ENCODE results near the gene ANXA9.

- TF ChIP-seq, protein P1, sequence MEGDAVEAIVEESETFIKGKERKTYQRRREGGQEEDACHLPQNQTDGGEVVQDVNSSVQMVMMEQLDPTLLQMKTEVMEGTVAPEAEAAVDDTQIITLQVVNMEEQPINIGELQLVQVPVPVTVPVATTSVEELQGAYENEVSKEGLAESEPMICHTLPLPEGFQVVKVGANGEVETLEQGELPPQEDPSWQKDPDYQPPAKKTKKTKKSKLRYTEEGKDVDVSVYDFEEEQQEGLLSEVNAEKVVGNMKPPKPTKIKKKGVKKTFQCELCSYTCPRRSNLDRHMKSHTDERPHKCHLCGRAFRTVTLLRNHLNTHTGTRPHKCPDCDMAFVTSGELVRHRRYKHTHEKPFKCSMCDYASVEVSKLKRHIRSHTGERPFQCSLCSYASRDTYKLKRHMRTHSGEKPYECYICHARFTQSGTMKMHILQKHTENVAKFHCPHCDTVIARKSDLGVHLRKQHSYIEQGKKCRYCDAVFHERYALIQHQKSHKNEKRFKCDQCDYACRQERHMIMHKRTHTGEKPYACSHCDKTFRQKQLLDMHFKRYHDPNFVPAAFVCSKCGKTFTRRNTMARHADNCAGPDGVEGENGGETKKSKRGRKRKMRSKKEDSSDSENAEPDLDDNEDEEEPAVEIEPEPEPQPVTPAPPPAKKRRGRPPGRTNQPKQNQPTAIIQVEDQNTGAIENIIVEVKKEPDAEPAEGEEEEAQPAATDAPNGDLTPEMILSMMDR (conservative IDR thresholded peaks at IDR 0.05; ENCODE audit: low read depth, low read length): no peak
- no peak for TF ChIP-seq EZH2 (IDR thresholded peaks at IDR 0.05; ENCODE audit: borderline replicate concordance, low read depth, low read length, poor library complexity, severe bottlenecking)
Measured at GRCh38 chr1:151013518-151013917, 31.4 kb downstream of the ANXA9 start.

Data from A673 (cell line).